Measurements from ENCODE around the gene LANCL1. TPM values are rescaled to one million over a fixed set of nuclear protein-coding genes. Genes with fewer than 3 reads are reported as not detected.
"Not testable (repeated sequence)": the region's sequence is repeated elsewhere in the genome, so short reads cannot be mapped to it uniquely, and the experiment has no call there.

LANCL1 gene
- total RNA-seq, 1 donor from 2014 or later = 19.5 TPM

GRCh38 chr2:210458395-210458794 is 18.2 kb downstream of the LANCL1 start:
- FAIRE-seq (no peak), DNase-seq (ENCODE audit: low read depth) (no peak)
- Histone ChIP-seq H3K36me3 (ENCODE audit: control insufficient read depth, insufficient read depth, low read length) (peaks cover 1% of the 10 kb centered on the region), H3K4me3 (ENCODE audit: low read depth, low read length) (no peak overlapping the region), H3K27me3 (ENCODE audit: control insufficient read depth, insufficient read depth, low read length) (no peaks in the 10 kb centered on the region)
- TF ChIP-seq, protein P1, sequence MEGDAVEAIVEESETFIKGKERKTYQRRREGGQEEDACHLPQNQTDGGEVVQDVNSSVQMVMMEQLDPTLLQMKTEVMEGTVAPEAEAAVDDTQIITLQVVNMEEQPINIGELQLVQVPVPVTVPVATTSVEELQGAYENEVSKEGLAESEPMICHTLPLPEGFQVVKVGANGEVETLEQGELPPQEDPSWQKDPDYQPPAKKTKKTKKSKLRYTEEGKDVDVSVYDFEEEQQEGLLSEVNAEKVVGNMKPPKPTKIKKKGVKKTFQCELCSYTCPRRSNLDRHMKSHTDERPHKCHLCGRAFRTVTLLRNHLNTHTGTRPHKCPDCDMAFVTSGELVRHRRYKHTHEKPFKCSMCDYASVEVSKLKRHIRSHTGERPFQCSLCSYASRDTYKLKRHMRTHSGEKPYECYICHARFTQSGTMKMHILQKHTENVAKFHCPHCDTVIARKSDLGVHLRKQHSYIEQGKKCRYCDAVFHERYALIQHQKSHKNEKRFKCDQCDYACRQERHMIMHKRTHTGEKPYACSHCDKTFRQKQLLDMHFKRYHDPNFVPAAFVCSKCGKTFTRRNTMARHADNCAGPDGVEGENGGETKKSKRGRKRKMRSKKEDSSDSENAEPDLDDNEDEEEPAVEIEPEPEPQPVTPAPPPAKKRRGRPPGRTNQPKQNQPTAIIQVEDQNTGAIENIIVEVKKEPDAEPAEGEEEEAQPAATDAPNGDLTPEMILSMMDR (IDR thresholded peaks at IDR 0.05; ENCODE audit: insufficient read depth, low read length, severe bottlenecking) = no peak

GRCh38 chr2:210456571-210456970 is 20.0 kb downstream of the LANCL1 start:
- TF ChIP-seq, protein P1 (IDR thresholded peaks at IDR 0.05; ENCODE audit: insufficient read depth, low read length, severe bottlenecking) = no peak

DNA sequence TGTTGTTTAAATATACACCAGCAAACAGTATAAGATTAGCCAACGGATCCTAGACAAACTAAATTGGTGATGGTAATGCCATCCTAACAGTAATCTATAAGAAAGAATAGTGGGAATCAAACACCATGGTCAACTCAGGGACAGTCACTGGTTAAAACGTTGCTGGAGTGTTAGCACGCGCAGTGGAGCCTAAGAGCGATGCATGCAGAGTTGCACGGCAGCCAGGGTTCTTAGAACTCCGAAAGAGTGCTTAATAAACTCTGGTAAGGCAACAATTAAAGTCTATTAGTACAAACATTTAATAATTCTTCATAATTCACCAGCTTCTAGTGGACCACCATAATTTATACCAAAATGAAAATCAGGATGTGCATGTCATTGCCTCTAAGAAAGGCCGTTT is 22.2 kb downstream of the LANCL1 start:
- no peak overlapping the region for H3K4me3 ChIP-seq (ENCODE audit: low read depth, low read length)
- no peak for FAIRE-seq
- DNase-seq (ENCODE audit: low read depth) = no peak
- no peaks in the 10 kb centered on the region for H3K27me3 ChIP-seq (ENCODE audit: control insufficient read depth, insufficient read depth, low read length)
- TF ChIP-seq, protein P1 (IDR thresholded peaks at IDR 0.05; ENCODE audit: insufficient read depth, low read length, severe bottlenecking) = no peak
- H3K36me3 ChIP-seq (ENCODE audit: control insufficient read depth, insufficient read depth, low read length) = peaks cover 1% of the 10 kb centered on the region

More at GRCh38 chr2:210456571-210456970, 20.0 kb downstream of the LANCL1 start:
- peaks cover 1% of the 10 kb centered on the region for H3K36me3 ChIP-seq (ENCODE audit: control insufficient read depth, insufficient read depth, low read length)
- DNase-seq (ENCODE audit: low read depth) (no peak), FAIRE-seq (no peak)
- H3K4me3 ChIP-seq (ENCODE audit: low read depth, low read length) = no peak overlapping the region
- no peaks in the 10 kb centered on the region for H3K27me3 ChIP-seq (ENCODE audit: control insufficient read depth, insufficient read depth, low read length)

DNA sequence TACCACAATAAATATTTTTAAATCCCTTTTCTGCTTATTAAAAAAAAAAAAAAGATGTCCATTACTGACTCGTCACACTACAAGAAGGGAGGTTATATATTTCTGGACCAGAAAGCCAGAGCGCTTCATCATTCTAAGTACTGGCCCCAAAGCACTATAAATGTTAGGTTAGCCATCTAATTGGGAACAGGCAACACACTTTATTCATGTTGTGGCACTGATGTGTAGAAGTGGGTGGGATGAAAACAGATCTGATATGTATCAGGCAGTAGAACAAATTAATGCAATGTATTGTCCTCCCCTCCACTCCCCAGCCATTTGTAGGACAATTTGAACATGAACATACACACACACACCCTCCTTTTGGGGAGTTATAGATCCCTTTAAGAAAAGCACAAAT is 24.4 kb downstream of the LANCL1 start:
- Histone ChIP-seq H3K27me3 (ENCODE audit: control insufficient read depth, insufficient read depth, low read length) (no peaks in the 10 kb centered on the region), H3K4me3 (ENCODE audit: low read depth, low read length) (no peak overlapping the region), H3K36me3 (ENCODE audit: control insufficient read depth, insufficient read depth, low read length) (peaks cover 1% of the 10 kb centered on the region)
- TF ChIP-seq, protein P1 (IDR thresholded peaks at IDR 0.05; ENCODE audit: insufficient read depth, low read length, severe bottlenecking) = no peak
- FAIRE-seq (no peak), DNase-seq (ENCODE audit: low read depth) (no peak)

DNA sequence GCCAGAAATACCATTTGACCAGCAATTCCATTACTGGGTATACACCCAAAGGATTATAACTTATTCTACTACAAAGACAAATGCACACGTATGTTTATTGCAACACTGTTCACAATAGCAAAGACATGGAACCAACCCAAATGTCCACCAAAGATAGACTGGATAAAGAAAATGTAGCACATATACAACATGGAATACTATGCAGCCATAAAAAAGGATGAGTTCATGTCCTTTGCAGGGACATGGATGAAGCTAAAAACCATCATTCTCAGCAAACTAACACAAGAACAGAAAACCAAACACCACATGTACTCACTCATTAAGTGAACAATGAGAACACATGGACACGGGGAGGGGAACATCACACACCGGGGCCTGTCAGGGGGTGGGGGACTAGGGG is 25.6 kb downstream of the LANCL1 start:
- not testable (repeated sequence) for FAIRE-seq; H3K36me3 ChIP-seq (ENCODE audit: control insufficient read depth, insufficient read depth, low read length); DNase-seq (ENCODE audit: low read depth); H3K27me3 ChIP-seq (ENCODE audit: control insufficient read depth, insufficient read depth, low read length); H3K4me3 ChIP-seq (ENCODE audit: low read depth, low read length)

DNA sequence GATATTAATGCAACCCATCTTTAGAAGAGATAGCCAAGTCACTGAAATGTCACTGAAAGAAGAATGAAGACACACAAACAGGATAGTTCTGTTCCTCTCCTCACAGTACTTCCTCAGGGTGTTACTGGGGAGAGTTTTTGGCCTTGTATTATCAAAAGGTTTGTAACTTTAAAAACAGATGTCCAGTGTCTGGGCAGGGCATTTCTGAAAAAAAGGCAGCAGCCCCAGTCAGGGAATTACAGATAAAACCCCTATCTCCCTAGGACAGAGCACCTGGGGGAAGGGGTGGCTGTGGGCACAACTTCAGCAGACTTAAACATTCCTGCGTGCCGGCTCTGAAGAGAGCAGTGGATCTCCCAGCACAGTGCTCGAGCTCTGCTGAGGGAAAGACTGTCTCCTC is 30.8 kb downstream of the LANCL1 start:
- no peak for FAIRE-seq
- no peak for DNase-seq (ENCODE audit: low read depth)
- Histone ChIP-seq H3K36me3 (ENCODE audit: control insufficient read depth, insufficient read depth, low read length) (no peaks in the 10 kb centered on the region), H3K27me3 (ENCODE audit: control insufficient read depth, insufficient read depth, low read length) (no peaks in the 10 kb centered on the region), H3K4me3 (ENCODE audit: low read depth, low read length) (no peak overlapping the region)
- TF ChIP-seq, protein P1 (IDR thresholded peaks at IDR 0.05; ENCODE audit: insufficient read depth, low read length, severe bottlenecking) = no peak
